Natural killer cell (primary cell): ENCODE data around the gene NALF2. TPM values are rescaled to one million over a fixed set of nuclear protein-coding genes. Genes with fewer than 3 reads are reported as not detected.

Experiments used
- ATAC-seq, 3 donors: fragments of 150-1000 bp in 2 of 3; fragments of 200-7000 bp in 1 of 3; cut with Tn5 transposase; 1 replicate in 1 of 3; 2 replicates in 2 of 3; pipeline ENCODE4 v1.10.0; 2021; ENCODE audit warnings: mild to moderate bottlenecking in 2 of 3, moderate library complexity in 2 of 3
- DNase-seq, 2 donors: peaks; one replicate each; pipeline versions ENCODE4 v3.0.0 to v3.0.0-alpha.2; 2013 to 2021; ENCODE audit warnings: mixed read lengths in 1 of 2
- H3K27ac ChIP-seq: one replicate; pipeline ENCODE4 v1.5.1; 2013; ENCODE audit warnings: mild to moderate bottlenecking, low read length
- H3K27me3 ChIP-seq: one replicate; pipeline ENCODE4 v1.6.1; 2013; ENCODE audit warnings: low read length; ENCODE audit not compliant: control insufficient read depth, insufficient read depth
- H3K36me3 ChIP-seq: one replicate; pipeline ENCODE4 v1.6.1; 2013; ENCODE audit warnings: low read length; ENCODE audit not compliant: control insufficient read depth, insufficient read depth
- H3K4me1 ChIP-seq: one replicate; pipeline ENCODE4 v1.6.1; 2013; ENCODE audit warnings: low read length; ENCODE audit not compliant: control insufficient read depth, insufficient read depth
- H3K4me3 ChIP-seq: one replicate; pipeline ENCODE4 v1.5.1; 2013; ENCODE audit warnings: low read length
- H3K9me3 ChIP-seq: one replicate; pipeline ENCODE4 v1.6.1; 2013; ENCODE audit warnings: low read length; ENCODE audit not compliant: control insufficient read depth, insufficient read depth
- H3K27ac Mint-ChIP-seq, 2 donors: one replicate each; pipeline ENCODE4 v1.8.0; 2022; ENCODE audit warnings: mild to moderate bottlenecking in 2 of 2, mixed read lengths in 2 of 2, moderate library complexity in 1 of 2
- H3K27me3 Mint-ChIP-seq, 2 donors: one replicate each; pipeline ENCODE4 v1.8.0; 2022; ENCODE audit warnings: low read depth in 2 of 2, mixed read lengths in 2 of 2
- H3K36me3 Mint-ChIP-seq: one replicate; pipeline ENCODE4 v1.8.0; 2022; ENCODE audit warnings: mixed read lengths
- H3K4me1 Mint-ChIP-seq, 2 donors: one replicate each; pipeline ENCODE4 v1.8.0; 2022; ENCODE audit warnings: mixed read lengths in 2 of 2
- H3K4me3 Mint-ChIP-seq: one replicate; pipeline ENCODE4 v1.8.0; 2022; ENCODE audit warnings: mild to moderate bottlenecking, moderate library complexity, mixed read lengths
- H3K9me3 Mint-ChIP-seq, 2 donors: one replicate each; pipeline ENCODE4 v1.8.0; 2022; ENCODE audit warnings: mixed read lengths in 2 of 2
- WGBS: methylation state at CpG from one replicate; pipeline ENCODE4 v1.1.7; 2013; ENCODE audit warnings: missing lambda C conversion rate; ENCODE audit not compliant: insufficient coverage; 5-methylcytosine and 5-hydroxymethylcytosine counted together
- intact Hi-C: fragments of 100-400 bp; cut with micrococcal nuclease; formaldehyde crosslinking; loops from one replicate; pipeline ENCODE4 v1.14.2; 2022
- total RNA-seq, 4 donors: library from RNA; stranded (reverse); fragments of 120-200 nt in 1 of 4; gene quantifications; one replicate each; pipeline versions ENCODE4 v1.2.3 to v1.2.4, GENCODE V29; 2013 to 2022
- TF ChIP-seq, protein P1 (sequence below): fragments of 200-600 bp; IDR thresholded peaks from one replicate; pipeline ENCODE4 v1.8.0; 2022; ENCODE audit warnings: antibody characterized with exemption

NALF2 gene
- total RNA-seq, 3 donors from 2014 or later (not counting 1 experiment from before 2014, with no cell fraction given), result not detected

DNA sequence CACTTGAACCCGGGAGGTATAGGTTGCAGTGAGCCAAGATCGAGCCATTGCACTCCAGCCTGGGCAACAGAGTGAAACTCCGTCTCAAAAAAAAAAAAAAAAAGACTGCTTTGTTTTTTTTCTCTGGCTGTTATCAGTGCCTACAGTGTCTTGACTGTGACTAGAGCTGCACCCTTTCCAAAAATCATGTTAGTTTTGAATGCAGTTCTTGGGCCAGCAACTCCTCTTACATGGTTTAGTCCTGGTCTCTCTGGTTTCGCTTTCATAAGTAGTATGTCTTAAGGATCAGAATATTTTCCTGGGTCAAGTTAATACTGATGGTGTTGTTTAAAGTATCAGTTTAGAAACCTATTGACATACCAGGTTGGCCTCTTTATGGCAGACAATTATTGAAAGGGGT is 34.2 kb upstream of the NALF2 start:
- ATAC-seq (no peak), DNase-seq (no peak)
- H3K4me3 ChIP-seq, result no peak overlapping the region
- intact Hi-C loops, result no loop called here
- WGBS, result 92% methylated on average over 3 of the region's 4 CpGs
- H3K9me3 ChIP-seq, result no peaks in the 10 kb centered on the region
- H3K4me1 ChIP-seq, result no peaks in the 10 kb centered on the region
- H3K36me3 ChIP-seq, result no peaks in the 10 kb centered on the region
- H3K36me3 Mint-ChIP-seq, result no peaks in the 10 kb centered on the region
- TF ChIP-seq, protein P1, sequence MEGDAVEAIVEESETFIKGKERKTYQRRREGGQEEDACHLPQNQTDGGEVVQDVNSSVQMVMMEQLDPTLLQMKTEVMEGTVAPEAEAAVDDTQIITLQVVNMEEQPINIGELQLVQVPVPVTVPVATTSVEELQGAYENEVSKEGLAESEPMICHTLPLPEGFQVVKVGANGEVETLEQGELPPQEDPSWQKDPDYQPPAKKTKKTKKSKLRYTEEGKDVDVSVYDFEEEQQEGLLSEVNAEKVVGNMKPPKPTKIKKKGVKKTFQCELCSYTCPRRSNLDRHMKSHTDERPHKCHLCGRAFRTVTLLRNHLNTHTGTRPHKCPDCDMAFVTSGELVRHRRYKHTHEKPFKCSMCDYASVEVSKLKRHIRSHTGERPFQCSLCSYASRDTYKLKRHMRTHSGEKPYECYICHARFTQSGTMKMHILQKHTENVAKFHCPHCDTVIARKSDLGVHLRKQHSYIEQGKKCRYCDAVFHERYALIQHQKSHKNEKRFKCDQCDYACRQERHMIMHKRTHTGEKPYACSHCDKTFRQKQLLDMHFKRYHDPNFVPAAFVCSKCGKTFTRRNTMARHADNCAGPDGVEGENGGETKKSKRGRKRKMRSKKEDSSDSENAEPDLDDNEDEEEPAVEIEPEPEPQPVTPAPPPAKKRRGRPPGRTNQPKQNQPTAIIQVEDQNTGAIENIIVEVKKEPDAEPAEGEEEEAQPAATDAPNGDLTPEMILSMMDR, result no peak
- peaks cover 0 to 25% of the 10 kb centered on the region in 2 donors for H3K27me3 Mint-ChIP-seq
- no peaks in the 10 kb centered on the region for H3K27me3 ChIP-seq
- H3K27ac ChIP-seq, result no peak overlapping the region
- no peaks in the 10 kb centered on the region for H3K9me3 Mint-ChIP-seq
- no peaks in the 10 kb centered on the region for H3K4me1 Mint-ChIP-seq
- no peak overlapping the region for H3K27ac Mint-ChIP-seq
- H3K4me3 Mint-ChIP-seq, result no peak overlapping the region

DNA sequence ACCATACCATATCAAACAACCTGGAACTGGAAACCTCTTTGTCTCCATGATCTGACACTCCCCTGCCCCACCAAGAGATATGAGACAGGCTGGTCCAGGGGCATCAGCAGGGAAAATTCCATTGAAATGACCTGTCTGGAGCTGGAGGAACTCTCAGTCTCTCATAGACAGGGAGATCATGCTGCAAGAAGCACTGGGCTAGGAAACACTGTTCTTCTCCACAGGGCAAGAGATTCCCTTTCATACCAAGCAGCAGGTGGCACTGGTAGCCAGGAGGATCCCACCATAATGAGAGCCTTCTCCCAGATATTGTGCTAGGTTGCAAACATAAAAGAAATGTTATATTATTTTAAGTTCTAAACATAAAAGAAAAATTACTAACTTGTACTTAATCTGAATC is 14.5 kb upstream of the NALF2 start:
- intact Hi-C loops, result no loop called here
- no peaks in the 10 kb centered on the region for H3K4me1 ChIP-seq
- H3K27me3 ChIP-seq, result no peaks in the 10 kb centered on the region
- TF ChIP-seq, protein P1, result no peak
- no peaks in the 10 kb centered on the region for H3K36me3 Mint-ChIP-seq
- no peak overlapping the region for H3K4me3 Mint-ChIP-seq
- no peaks in the 10 kb centered on the region for H3K4me1 Mint-ChIP-seq
- ATAC-seq, result no peak
- H3K27ac Mint-ChIP-seq, result no peak overlapping the region
- H3K9me3 Mint-ChIP-seq, result peaks cover 0 to 1% of the 10 kb centered on the region in 2 donors
- no peaks in the 10 kb centered on the region for H3K9me3 ChIP-seq
- no peak overlapping the region for H3K4me3 ChIP-seq
- no peak for DNase-seq
- peaks cover 2 to 34% of the 10 kb centered on the region in 2 donors for H3K27me3 Mint-ChIP-seq
- H3K36me3 ChIP-seq, result no peaks in the 10 kb centered on the region
- H3K27ac ChIP-seq, result no peak overlapping the region

DNA sequence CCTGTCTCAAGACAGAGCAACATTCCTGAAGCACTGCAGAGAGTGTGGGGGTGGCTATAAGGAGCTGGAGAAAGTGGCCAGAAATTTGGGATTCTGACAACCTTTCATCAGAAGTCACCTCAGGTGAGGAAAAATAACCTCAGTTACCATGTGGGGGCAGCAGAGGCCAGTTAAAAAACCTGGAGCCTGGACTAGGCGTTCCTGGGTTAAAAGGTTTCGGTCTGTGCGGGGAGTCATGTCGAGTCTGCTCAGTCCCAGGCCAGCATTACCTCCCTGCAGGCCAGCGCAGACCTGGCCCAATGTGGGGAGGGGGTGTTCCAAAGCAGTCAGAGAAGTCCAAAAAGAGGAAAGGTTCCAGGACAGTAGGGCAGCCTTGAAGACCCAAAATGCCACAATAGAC is 10.9 kb upstream of the NALF2 start:
- Histone ChIP-seq H3K36me3 (no peaks in the 10 kb centered on the region), H3K27ac (no peak overlapping the region), H3K4me1 (no peaks in the 10 kb centered on the region), H3K9me3 (no peaks in the 10 kb centered on the region), H3K4me3 (no peak overlapping the region), H3K27me3 (no peaks in the 10 kb centered on the region)
- peaks cover 6 to 19% of the 10 kb centered on the region in 2 donors for H3K27me3 Mint-ChIP-seq
- no peaks in the 10 kb centered on the region for H3K9me3 Mint-ChIP-seq
- 8% methylated on average over 5 of the region's 5 CpGs for WGBS
- DNase-seq (peak in 1 of 2 donors; percentile 26), ATAC-seq (no peak)
- TF ChIP-seq, protein P1, result no peak
- no peaks in the 10 kb centered on the region for H3K36me3 Mint-ChIP-seq
- H3K4me3 Mint-ChIP-seq, result no peak overlapping the region
- intact Hi-C loops, result no loop called here
- no peaks in the 10 kb centered on the region for H3K4me1 Mint-ChIP-seq
- H3K27ac Mint-ChIP-seq, result no peak overlapping the region

DNA sequence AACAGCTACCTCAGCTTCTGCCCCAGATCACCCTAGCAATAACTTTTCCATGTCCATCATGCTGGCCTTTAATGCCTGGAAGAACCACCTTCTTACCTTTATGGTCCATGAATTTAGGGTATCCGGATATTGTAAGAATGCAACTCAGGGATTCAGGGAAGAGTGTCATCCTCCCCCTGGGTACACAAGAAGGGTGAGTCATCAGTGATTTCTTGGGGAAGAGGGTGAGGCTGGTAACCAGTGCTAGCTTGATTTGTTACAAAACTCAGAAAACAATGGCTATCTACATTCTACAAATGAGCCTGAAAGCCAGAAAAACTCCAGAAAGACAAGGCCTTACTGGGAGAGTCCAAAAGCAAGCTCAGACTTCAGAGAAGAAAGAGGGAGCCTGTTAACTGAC is 10.4 kb upstream of the NALF2 start:
- Mint-ChIP-seq H3K27me3 (peaks cover 6 to 13% of the 10 kb centered on the region in 2 donors), H3K9me3 (no peaks in the 10 kb centered on the region), H3K4me3 (no peak overlapping the region), H3K27ac (no peak overlapping the region), H3K36me3 (no peaks in the 10 kb centered on the region), H3K4me1 (no peaks in the 10 kb centered on the region)
- TF ChIP-seq, protein P1, result no peak
- no peaks in the 10 kb centered on the region for H3K4me1 ChIP-seq
- DNase-seq (no peak), ATAC-seq (no peak)
- no peak overlapping the region for H3K27ac ChIP-seq
- H3K36me3 ChIP-seq, result no peaks in the 10 kb centered on the region
- WGBS, result 86% methylated on average over 1 of the region's 1 CpG
- intact Hi-C loops, result no loop called here
- H3K4me3 ChIP-seq, result no peak overlapping the region
- H3K9me3 ChIP-seq, result no peaks in the 10 kb centered on the region
- H3K27me3 ChIP-seq, result no peaks in the 10 kb centered on the region
